GM12891 (cell line): ENCODE results near the gene OGDH.
"Not testable (repeated sequence)": the region's sequence is repeated elsewhere in the genome, so short reads cannot be mapped to it uniquely, and the experiment has no call there.

Experiments used
- DNase-seq: peaks from one replicate; pipeline ENCODE4 v3.0.0; 2011; ENCODE audit warnings: low spot score; ENCODE audit not compliant: insufficient read length
- FAIRE-seq: peaks from 2 replicates; lab custom pipeline; 2011; peaks lifted over from hg19 to GRCh38; lab: Jason Lieb, UNC
- PAX5 ChIP-seq: IDR thresholded peaks from 2 replicates; pipeline ENCODE4 v1.6.1; 2011; ENCODE audit warnings: low read length, moderate library complexity, mild to moderate bottlenecking; ENCODE audit not compliant: insufficient read depth, severe bottlenecking
- POLR2A ChIP-seq: IDR thresholded peaks from 2 replicates; pipeline ENCODE4 v1.6.1; 2011; ENCODE audit warnings: low read depth, low read length, control low read depth
- POLR2AphosphoS5 ChIP-seq: IDR thresholded peaks from 2 replicates; pipeline ENCODE4 v1.6.1; 2011; ENCODE audit warnings: low read depth, low read length, control low read depth
- POU2F2 ChIP-seq: IDR thresholded peaks from 2 replicates; pipeline ENCODE4 v1.6.1; 2011; ENCODE audit warnings: low read depth, mild to moderate bottlenecking, control low read depth, low read length, moderate library complexity
- SPI1 ChIP-seq: IDR thresholded peaks from 2 replicates; pipeline ENCODE4 v1.6.1; 2011; ENCODE audit warnings: low read depth, low read length, control low read depth
- TAF1 ChIP-seq: IDR thresholded peaks from 2 replicates; pipeline ENCODE4 v1.6.1; 2011; ENCODE audit warnings: low read depth, low read length, control low read depth

The OGDH gene

DNA sequence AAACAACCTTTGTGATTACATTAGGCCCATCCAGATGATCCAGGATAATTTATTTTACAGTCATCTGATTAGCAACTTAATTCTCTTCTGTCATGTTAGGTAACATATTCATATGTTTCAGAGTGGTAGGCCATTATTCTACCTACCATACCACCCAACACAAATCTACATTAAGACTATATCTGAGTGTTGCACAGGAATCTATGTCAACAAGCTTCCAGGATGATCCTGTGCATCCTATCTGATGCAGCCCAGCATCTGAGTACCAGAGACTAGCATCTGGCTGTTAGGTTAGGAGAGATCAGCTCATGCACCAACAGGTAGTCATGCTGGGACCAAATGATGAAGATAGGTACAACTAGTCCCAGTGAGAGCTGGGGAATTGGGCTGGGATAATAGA lies 31.4 kb upstream of the OGDH start:
- DNase-seq, result no peak
- TF ChIP-seq POLR2AphosphoS5 (no peak), TAF1 (no peak), POLR2A (no peak), POU2F2 (no peak), PAX5 (no peak), SPI1 (no peak)
- FAIRE-seq, result no peak

DNA sequence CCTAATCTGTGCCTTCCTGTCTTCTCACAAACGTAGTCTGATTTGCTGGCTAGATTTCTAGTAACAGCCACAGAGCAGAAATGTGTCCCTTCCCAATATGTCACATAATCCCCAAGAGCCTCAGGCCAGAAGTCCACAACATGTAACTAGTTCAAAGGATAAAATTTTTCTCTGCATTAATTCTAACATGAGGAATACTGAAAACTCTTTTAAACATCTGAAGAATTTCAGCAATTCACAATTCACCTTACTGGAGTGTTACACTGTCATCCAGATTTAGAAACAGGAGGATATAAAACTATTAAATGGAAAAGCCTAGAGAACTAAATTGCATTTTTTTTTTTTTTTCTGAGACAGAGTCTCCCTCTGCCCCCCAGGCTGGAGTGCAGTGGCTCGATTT lies 30.2 kb upstream of the OGDH start:
- no peak for FAIRE-seq
- TF ChIP-seq PAX5 (no peak), POLR2A (no peak), POU2F2 (no peak), SPI1 (no peak), TAF1 (no peak), POLR2AphosphoS5 (no peak)
- DNase-seq, result no peak

DNA sequence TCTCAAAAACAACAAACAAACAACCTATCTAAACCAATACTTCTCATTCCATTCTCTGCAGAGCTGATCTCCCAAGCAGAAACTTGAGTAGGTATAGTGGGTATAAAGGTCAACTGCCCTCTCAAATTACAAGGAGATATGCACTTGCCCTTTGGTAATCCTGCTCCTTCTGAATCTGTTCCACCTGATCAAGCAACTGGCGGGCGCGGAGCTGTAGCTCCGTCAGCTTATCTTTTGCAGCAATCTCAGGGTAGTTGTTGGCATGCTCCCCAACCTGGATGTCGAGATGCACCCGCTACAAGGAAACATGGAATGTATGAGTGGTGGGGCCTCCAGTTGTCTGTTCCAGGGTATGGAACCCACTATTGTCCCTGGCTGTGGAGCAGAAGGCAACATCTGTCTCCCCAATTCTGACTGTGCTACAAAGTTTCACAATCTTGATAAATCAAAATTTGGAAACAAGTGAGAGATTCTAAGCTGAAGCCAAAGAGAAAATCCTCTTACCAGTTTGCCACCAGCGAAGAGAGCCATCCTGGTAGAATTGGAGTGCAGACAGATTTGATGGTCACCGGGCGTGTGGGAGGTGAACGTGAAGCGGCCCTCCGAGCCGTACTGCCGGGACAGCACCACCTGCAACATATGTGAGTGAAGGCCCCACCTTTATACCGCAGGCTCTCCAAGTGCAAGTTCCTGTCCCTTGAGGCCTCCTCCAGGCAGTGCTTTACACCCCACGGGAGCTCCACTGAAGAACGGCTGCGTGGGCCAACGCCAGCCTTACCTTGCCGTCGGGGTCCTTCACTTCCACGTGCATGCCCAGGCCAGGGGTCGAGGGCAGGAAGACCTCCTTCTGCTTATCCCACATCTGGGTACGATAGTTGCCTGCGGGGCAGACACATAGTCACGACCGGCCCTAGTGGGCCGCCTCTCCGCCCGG lies 25.2 kb upstream of the OGDH start:
- DNase-seq (no peak), FAIRE-seq (peak; percentile 90)
- no peak for TF ChIP-seq POLR2A
- no peak for TF ChIP-seq PAX5
- peak; percentile 2; the same call in 1 of the 2 replicates for TF ChIP-seq POLR2AphosphoS5

DNA sequence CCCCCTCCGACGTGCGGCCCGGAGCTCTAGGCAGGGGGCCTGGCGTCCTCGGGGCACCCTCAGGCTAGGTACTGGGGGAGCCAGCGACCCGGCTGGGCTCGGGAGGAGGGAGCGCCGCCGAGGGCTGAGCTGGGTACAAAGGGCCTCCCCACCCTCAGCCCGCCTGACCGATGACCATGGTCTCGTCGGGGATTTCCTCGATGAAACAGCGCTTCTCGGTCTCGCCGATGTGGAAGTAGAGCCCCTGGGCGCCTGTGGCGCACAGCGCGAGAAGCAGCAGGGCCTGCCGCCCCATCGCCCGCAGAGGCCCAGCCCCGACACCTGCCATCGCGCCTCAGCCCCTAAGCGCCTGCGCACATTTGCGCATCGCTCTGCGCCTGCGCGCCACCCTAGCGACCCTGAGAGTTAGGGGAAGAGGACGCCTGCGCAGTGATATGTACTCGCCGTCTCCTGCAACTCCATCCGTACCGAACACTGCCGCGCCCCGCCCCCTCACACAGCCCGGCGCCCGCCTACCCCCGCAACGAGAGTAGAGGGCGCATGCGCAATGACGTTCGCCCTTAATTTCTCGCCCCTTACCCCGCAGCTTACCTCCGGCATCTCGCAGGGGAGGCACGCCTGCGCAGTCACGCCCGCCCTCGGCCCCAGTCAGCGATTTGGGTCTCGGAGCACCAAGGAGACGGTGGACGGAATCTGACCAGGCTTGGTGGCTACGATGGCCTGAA lies 24.4 kb upstream of the OGDH start, which contains the start of gene TMED4:
TSS of gene TMED4 (minus strand) at position 353 of the 725 bp plus-strand sequence. CDS start at position 328, 25 bp downstream.
- FAIRE-seq (peak; percentile 100), DNase-seq (peak; percentile 97)
- TF ChIP-seq POLR2AphosphoS5, result peak; percentile 80
- TF ChIP-seq PAX5, result no peak
- peak; percentile 3; the same call in 1 of the 2 replicates for TF ChIP-seq SPI1
- TF ChIP-seq POU2F2, result peak; percentile 15; the same call in 1 of the 2 replicates
- TF ChIP-seq POLR2A, result peak; percentile 96
- peak; percentile 86 for TF ChIP-seq TAF1

DNA sequence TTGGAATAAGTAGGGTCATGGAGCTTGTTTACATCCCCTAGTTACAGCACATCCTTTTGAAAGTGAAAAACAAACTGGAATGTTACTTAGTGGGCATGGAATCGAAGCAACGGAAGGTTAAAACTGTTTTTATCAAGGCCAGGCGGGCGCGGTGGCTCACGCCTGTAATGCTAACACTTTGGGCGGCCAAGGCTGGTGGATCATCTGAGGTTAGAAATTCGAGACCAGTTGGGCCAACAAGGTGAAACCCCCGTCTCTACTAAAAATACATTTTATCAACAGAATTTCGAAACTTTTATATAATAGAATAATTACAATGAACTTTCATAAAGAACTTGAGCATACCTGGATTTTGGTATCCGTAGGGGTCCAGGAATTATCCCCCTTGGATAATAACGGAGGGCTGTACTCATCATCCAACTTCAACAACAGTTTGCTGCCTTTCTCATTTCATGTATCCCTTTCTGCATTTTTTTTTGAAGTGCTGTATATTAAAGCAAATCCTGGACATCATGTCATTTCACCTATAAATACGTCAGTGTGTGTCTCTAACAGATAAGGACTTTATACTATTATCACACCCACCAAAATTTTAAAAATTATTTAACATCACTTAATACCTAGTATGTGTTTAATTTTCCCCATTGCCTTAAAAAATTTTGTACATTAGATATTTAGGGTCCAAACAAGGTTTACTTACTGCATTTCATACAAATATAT lies 23.1 kb upstream of the OGDH start:
- FAIRE-seq, result no peak
- TF ChIP-seq SPI1 (no peak), POU2F2 (no peak), TAF1 (no peak), POLR2A (no peak), PAX5 (no peak), POLR2AphosphoS5 (no peak)
- no peak for DNase-seq

DNA sequence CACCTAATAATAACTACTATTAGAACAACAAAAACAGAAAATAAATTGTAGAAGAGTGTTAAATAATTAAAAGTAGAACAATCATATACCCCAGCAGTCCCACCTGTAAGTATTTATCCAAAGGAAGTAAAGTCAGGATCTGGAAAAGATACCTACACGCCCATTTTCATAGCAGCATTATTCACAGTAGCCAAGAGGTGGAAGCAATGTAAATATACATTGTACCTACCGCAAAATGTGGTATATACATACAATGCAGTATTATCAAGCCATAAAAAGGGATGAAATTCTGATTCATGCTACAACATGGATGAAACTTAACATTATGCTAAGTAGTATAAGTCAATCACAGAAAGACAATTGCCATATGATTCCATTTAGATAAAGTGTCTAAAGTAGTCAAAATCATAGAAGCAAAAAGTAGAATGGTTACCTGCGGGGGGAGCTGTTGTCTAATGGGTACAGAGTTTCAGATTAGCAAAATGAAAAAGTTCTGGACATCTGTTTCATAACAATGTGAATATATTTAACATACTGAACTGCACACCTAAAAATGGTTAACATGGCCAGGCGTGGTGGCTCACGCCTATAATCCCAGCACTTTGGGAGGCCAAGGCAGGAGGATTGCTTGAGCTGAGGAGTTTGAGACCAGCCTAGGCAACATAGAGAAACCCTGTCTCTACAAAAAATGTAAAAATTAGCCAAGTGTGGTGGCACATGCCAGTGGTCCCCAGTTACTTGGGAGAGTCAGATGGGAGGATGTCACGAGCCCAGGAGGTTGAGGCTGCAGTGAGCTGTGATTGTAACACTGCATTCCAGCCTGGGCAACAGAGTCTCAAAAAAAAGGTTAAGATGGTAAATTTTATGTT lies 18.4 kb upstream of the OGDH start:
- TF ChIP-seq PAX5, result no peak
- no peak for TF ChIP-seq POLR2A
- TF ChIP-seq SPI1, result no peak
- no peak for TF ChIP-seq POU2F2
- TF ChIP-seq TAF1, result no peak
- TF ChIP-seq POLR2AphosphoS5, result no peak
- FAIRE-seq (peak; percentile 87), DNase-seq (no peak)

DNA sequence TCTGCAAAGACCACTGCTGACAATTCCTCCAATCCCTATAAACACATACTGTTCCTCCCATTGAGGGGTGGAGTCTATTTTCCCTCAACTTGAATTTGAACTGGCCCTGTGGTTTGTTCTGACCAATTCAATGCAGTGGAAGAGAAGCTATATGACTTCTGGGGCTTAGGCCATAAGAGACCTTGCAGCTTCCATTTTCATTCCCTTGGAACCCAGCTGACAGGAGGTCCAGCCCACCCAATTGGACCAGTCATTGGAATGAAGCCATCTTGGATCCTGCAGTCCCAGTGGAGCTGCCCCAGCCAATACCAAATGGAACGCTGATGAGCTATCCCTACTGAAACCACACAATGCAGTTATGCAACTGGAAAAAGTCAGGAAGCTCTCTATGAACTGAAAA lies 15.5 kb upstream of the OGDH start:
- TF ChIP-seq POU2F2 (no peak), TAF1 (no peak), PAX5 (no peak), SPI1 (no peak), POLR2AphosphoS5 (no peak), POLR2A (no peak)
- DNase-seq (no peak), FAIRE-seq (no peak)

DNA sequence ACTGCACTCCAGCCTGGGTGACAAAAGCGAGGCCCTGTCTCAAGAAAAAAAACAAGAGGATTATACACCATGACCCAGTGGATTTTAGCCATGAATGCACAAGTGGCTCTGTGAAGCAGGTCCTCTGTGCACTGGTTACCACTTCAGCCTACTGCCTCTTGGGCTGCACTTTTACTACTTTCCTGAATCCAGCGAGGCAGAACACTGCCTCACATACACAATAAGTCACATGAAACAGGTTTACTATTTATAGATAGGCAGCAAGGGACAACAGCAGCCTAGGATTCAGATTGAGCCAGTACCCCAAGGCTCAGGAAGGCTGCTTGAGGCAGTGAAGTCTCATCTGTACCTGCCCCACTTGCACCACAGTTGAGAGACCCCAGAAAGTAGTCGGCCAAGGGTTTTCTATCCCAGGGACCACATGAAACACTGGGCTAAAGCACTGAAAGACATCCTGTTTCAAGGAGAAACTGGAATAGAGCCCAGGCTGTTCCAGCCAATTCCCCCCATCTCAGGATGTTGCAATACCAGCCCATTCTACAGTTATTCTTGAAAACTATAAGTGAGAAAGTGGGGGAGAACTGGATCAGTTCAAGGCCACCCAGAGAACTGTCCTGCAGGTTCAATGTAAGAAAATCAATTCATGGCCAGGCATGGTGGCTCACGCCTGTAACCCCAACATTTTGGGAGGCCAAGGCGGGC lies 10.3 kb upstream of the OGDH start:
- no peak for FAIRE-seq
- no peak for TF ChIP-seq POLR2A
- no peak for TF ChIP-seq TAF1
- no peak for TF ChIP-seq SPI1
- no peak for TF ChIP-seq POLR2AphosphoS5
- TF ChIP-seq POU2F2, result no peak
- no peak for TF ChIP-seq PAX5
- no peak for DNase-seq

DNA sequence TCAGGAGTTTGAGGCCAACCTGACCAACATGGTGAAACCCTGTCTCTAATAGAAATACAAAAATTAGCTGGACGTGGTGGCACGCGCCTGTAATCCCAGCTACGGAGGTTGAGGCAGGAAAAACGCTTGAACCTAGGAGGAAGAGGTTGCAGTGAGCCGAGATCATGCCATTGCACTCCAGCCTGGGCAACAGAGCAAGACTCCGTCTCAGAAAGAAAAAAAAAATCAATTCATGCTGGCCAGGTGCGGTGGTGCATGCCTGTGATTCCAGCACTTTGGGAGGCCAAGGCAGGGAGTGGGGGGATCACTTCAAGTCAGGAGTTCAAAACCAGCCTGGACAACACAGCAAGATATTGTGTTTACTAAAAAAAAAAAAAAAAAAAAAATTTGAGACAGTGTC lies 9.2 kb upstream of the OGDH start:
- FAIRE-seq, result not testable (repeated sequence)

More for the DNA sequence above, 9.2 kb upstream of the OGDH start:
- DNase-seq, result not testable (repeated sequence)
